ENCODE results near the gene RBP2.

Gene RBP2

GRCh38 chr3:139449566-139449965 is 26.8 kb downstream of the RBP2 start:
- H3K27ac ChIP-seq (ENCODE audit: low read depth, low read length): no peak overlapping the region
- no peak overlapping the region for H3K9ac ChIP-seq (ENCODE audit: low read length)
- TF ChIP-seq EZH2phosphoT487 (conservative IDR thresholded peaks at IDR 0.05; ENCODE audit: low read length): no peak
- TF ChIP-seq, protein P1, sequence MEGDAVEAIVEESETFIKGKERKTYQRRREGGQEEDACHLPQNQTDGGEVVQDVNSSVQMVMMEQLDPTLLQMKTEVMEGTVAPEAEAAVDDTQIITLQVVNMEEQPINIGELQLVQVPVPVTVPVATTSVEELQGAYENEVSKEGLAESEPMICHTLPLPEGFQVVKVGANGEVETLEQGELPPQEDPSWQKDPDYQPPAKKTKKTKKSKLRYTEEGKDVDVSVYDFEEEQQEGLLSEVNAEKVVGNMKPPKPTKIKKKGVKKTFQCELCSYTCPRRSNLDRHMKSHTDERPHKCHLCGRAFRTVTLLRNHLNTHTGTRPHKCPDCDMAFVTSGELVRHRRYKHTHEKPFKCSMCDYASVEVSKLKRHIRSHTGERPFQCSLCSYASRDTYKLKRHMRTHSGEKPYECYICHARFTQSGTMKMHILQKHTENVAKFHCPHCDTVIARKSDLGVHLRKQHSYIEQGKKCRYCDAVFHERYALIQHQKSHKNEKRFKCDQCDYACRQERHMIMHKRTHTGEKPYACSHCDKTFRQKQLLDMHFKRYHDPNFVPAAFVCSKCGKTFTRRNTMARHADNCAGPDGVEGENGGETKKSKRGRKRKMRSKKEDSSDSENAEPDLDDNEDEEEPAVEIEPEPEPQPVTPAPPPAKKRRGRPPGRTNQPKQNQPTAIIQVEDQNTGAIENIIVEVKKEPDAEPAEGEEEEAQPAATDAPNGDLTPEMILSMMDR (IDR thresholded peaks at IDR 0.05; ENCODE audit: insufficient read depth, low read length, poor library complexity, severe bottlenecking): no peak
- H3K9me2 ChIP-seq (replicated peaks; ENCODE audit: insufficient read depth, low read length): no peaks in the 10 kb centered on the region
- H3F3A ChIP-seq (ENCODE audit: insufficient read depth): no peaks in the 10 kb centered on the region
- H3K36me3 ChIP-seq (ENCODE audit: low read length): no peaks in the 10 kb centered on the region
- H3K4me3 ChIP-seq (ENCODE audit: insufficient read depth, low read length, poor library complexity, severe bottlenecking): no peak overlapping the region
- H3K27me3 ChIP-seq (ENCODE audit: low read length): no peaks in the 10 kb centered on the region
- H3K4me2 ChIP-seq (ENCODE audit: low read depth, low read length, poor library complexity, severe bottlenecking): no peak overlapping the region
- no peak overlapping the region for H2AFZ ChIP-seq (ENCODE audit: low read depth, low read length, severe bottlenecking)
- no peaks in the 10 kb centered on the region for H3K9me3 ChIP-seq (ENCODE audit: insufficient read depth, low read length)
- no peaks in the 10 kb centered on the region for H4K20me1 ChIP-seq (ENCODE audit: low read depth, low read length)
- H3K79me2 ChIP-seq (ENCODE audit: insufficient read depth, low read length): no peaks in the 10 kb centered on the region

GRCh38 chr3:139448104-139448503 is 28.2 kb downstream of the RBP2 start:
- no peaks in the 10 kb centered on the region for H3K9me2 ChIP-seq (replicated peaks; ENCODE audit: insufficient read depth, low read length)
- no peaks in the 10 kb centered on the region for H3F3A ChIP-seq (ENCODE audit: insufficient read depth)
- H3K9me3 ChIP-seq (ENCODE audit: insufficient read depth, low read length): no peaks in the 10 kb centered on the region
- no peaks in the 10 kb centered on the region for H3K36me3 ChIP-seq (ENCODE audit: low read length)
- no peak overlapping the region for H3K4me2 ChIP-seq (ENCODE audit: low read depth, low read length, poor library complexity, severe bottlenecking)
- no peaks in the 10 kb centered on the region for H3K27me3 ChIP-seq (ENCODE audit: low read length)
- H4K20me1 ChIP-seq (ENCODE audit: low read depth, low read length): no peaks in the 10 kb centered on the region
- no peak overlapping the region for H2AFZ ChIP-seq (ENCODE audit: low read depth, low read length, severe bottlenecking)
- H3K27ac ChIP-seq (ENCODE audit: low read depth, low read length): no peak overlapping the region
- TF ChIP-seq EZH2phosphoT487 (conservative IDR thresholded peaks at IDR 0.05; ENCODE audit: low read length): no peak
- TF ChIP-seq, protein P1 (IDR thresholded peaks at IDR 0.05; ENCODE audit: insufficient read depth, low read length, poor library complexity, severe bottlenecking): no peak
- H3K9ac ChIP-seq (ENCODE audit: low read length): no peak overlapping the region
- H3K4me3 ChIP-seq (ENCODE audit: insufficient read depth, low read length, poor library complexity, severe bottlenecking): no peak overlapping the region
- H3K79me2 ChIP-seq (ENCODE audit: insufficient read depth, low read length): no peaks in the 10 kb centered on the region

- no peak overlapping the region for H3K27ac ChIP-seq (ENCODE audit: low read depth, low read length)
- no peaks in the 10 kb centered on the region for H3K27me3 ChIP-seq (ENCODE audit: low read length)
- H4K20me1 ChIP-seq (ENCODE audit: low read depth, low read length): no peaks in the 10 kb centered on the region
- no peak overlapping the region for H3K4me2 ChIP-seq (ENCODE audit: low read depth, low read length, poor library complexity, severe bottlenecking)
- H3K9ac ChIP-seq (ENCODE audit: low read length): no peak overlapping the region
- TF ChIP-seq EZH2phosphoT487 (conservative IDR thresholded peaks at IDR 0.05; ENCODE audit: low read length): no peak
- TF ChIP-seq, protein P1 (IDR thresholded peaks at IDR 0.05; ENCODE audit: insufficient read depth, low read length, poor library complexity, severe bottlenecking): no peak
- no peaks in the 10 kb centered on the region for H3K36me3 ChIP-seq (ENCODE audit: low read length)
- no peaks in the 10 kb centered on the region for H3K9me2 ChIP-seq (replicated peaks; ENCODE audit: insufficient read depth, low read length)
- no peaks in the 10 kb centered on the region for H3F3A ChIP-seq (ENCODE audit: insufficient read depth)
- no peak overlapping the region for H3K4me3 ChIP-seq (ENCODE audit: insufficient read depth, low read length, poor library complexity, severe bottlenecking)
- H2AFZ ChIP-seq (ENCODE audit: low read depth, low read length, severe bottlenecking): no peak overlapping the region
- no peaks in the 10 kb centered on the region for H3K79me2 ChIP-seq (ENCODE audit: insufficient read depth, low read length)
- no peaks in the 10 kb centered on the region for H3K9me3 ChIP-seq (ENCODE audit: insufficient read depth, low read length)
These were observed 28.8 kb downstream of the RBP2 start for GRCh38 chr3:139447486-139447885.
